H9 (cell line): ENCODE data around the gene SPOUT1. TPM values are rescaled to one million over a fixed set of nuclear protein-coding genes. Genes with fewer than 3 reads are reported as not detected.

Experiments used
- DNase-seq: peaks from one replicate; pipeline ENCODE4 v3.0.0-alpha.2; 2017
- H2AFZ ChIP-seq: one replicate; pipeline ENCODE4 v1.6.1; 2013; ENCODE audit warnings: mild to moderate bottlenecking, low read length, control low read depth, moderate library complexity
- H2AK5ac ChIP-seq: 2 replicates; pipeline ENCODE4 v1.6.1; 2013; ENCODE audit warnings: low read length, control low read depth, mixed read lengths; ENCODE audit not compliant: insufficient read length
- H2BK120ac ChIP-seq: one replicate; pipeline ENCODE4 v1.6.1; 2013; ENCODE audit warnings: low read depth, mild to moderate bottlenecking, low read length, control low read depth, inconsistent platforms; ENCODE audit not compliant: poor library complexity, severe bottlenecking
- H2BK12ac ChIP-seq: 2 replicates; pipeline ENCODE4 v1.6.1; 2013; ENCODE audit warnings: low read length, control low read depth, mixed read lengths, low read depth; ENCODE audit not compliant: insufficient read length
- H2BK15ac ChIP-seq: 2 replicates; pipeline ENCODE4 v1.6.1; 2013; ENCODE audit warnings: low read depth, low read length, control low read depth
- H2BK20ac ChIP-seq: one replicate; pipeline ENCODE4 v1.6.1; 2013; ENCODE audit warnings: low read depth, mild to moderate bottlenecking, low read length, control low read depth, inconsistent platforms; ENCODE audit not compliant: poor library complexity, severe bottlenecking
- H2BK5ac ChIP-seq: 2 replicates; pipeline ENCODE4 v1.6.1; 2013; ENCODE audit warnings: low read length, control low read depth, mixed read lengths; ENCODE audit not compliant: insufficient read length
- H3K14ac ChIP-seq: 2 replicates; pipeline ENCODE4 v1.6.1; 2013; ENCODE audit warnings: low read length, control low read depth; ENCODE audit not compliant: insufficient read depth
- H3K18ac ChIP-seq: 2 replicates; pipeline ENCODE4 v1.6.1; 2013; ENCODE audit warnings: low read depth, mild to moderate bottlenecking, mixed read lengths, low read length, control low read depth; ENCODE audit not compliant: insufficient read length
- H3K23ac ChIP-seq: 2 replicates; pipeline ENCODE4 v1.6.1; 2013; ENCODE audit warnings: low read length, control low read depth, mixed read lengths, low read depth; ENCODE audit not compliant: insufficient read length
- H3K23me2 ChIP-seq: 2 replicates; pipeline ENCODE4 v1.6.1; 2013; ENCODE audit warnings: low read depth, mild to moderate bottlenecking, mixed read lengths, low read length, control low read depth; ENCODE audit not compliant: insufficient read length, poor library complexity, severe bottlenecking
- H3K27ac ChIP-seq: 2 replicates; pipeline ENCODE4 v1.5.1; 2013; ENCODE audit warnings: low read length, control low read depth, mixed read lengths, low read depth; ENCODE audit not compliant: insufficient read length
- H3K27me3 ChIP-seq: 2 replicates; pipeline ENCODE4 v1.6.1; 2013; ENCODE audit warnings: low read length, control low read depth, inconsistent platforms; ENCODE audit not compliant: insufficient read depth
- H3K4ac ChIP-seq: 2 replicates; pipeline ENCODE4 v1.6.1; 2013; ENCODE audit warnings: low read depth, mild to moderate bottlenecking, control low read depth, inconsistent platforms, low read length, moderate library complexity
- H3K4me1 ChIP-seq: 2 replicates; pipeline ENCODE4 v1.6.1; 2013; ENCODE audit warnings: low read length, control low read depth, inconsistent platforms; ENCODE audit not compliant: insufficient read depth
- H3K4me2 ChIP-seq: 2 replicates; pipeline ENCODE4 v1.6.1; 2013; ENCODE audit warnings: low read length, control low read depth, mixed read lengths; ENCODE audit not compliant: insufficient read length, insufficient read depth
- H3K56ac ChIP-seq: 2 replicates; pipeline ENCODE4 v1.6.1; 2013; ENCODE audit warnings: low read depth, mild to moderate bottlenecking, mixed read lengths, low read length, control low read depth; ENCODE audit not compliant: insufficient read length
- H3K79me1 ChIP-seq: 2 replicates; pipeline ENCODE4 v1.6.1; 2013; ENCODE audit warnings: low read depth, mild to moderate bottlenecking, moderate library complexity, low read length, control low read depth, inconsistent platforms; ENCODE audit not compliant: insufficient read depth, poor library complexity, severe bottlenecking
- H3K79me2 ChIP-seq: 2 replicates; pipeline ENCODE4 v1.6.1; 2013; ENCODE audit warnings: low read length, control low read depth, inconsistent platforms; ENCODE audit not compliant: insufficient read depth
- H3K9ac ChIP-seq: 2 replicates; pipeline ENCODE4 v1.6.1; 2013; ENCODE audit warnings: low read length, control low read depth, mixed read lengths; ENCODE audit not compliant: insufficient read length; ENCODE audit errors: extremely low read depth
- H3K9me3 ChIP-seq: one replicate; pipeline ENCODE4 v1.6.1; 2013; ENCODE audit warnings: low read depth, low read length, inconsistent platforms; ENCODE audit not compliant: control insufficient read depth
- H3T11ph ChIP-seq: one replicate; pipeline ENCODE4 v1.6.1; 2013; ENCODE audit warnings: mild to moderate bottlenecking, low read length, control low read depth, inconsistent platforms
- H4K20me1 ChIP-seq: one replicate; pipeline ENCODE4 v1.6.1; 2013; ENCODE audit not compliant: control insufficient read depth, insufficient read length, insufficient read depth
- H4K5ac ChIP-seq: 2 replicates; pipeline ENCODE4 v1.6.1; 2013; ENCODE audit warnings: low read depth, mild to moderate bottlenecking, mixed read lengths, low read length, control low read depth; ENCODE audit not compliant: insufficient read length
- H4K8ac ChIP-seq: replicated peaks from 2 replicates; pipeline ENCODE4 v1.6.1; 2013; ENCODE audit warnings: low read length, control low read depth, mixed read lengths, low read depth; ENCODE audit not compliant: insufficient read length
- H4K91ac ChIP-seq: 2 replicates; pipeline ENCODE4 v1.6.1; 2013; ENCODE audit warnings: low read depth, mild to moderate bottlenecking, moderate library complexity, mixed read lengths, low read length, control low read depth; ENCODE audit not compliant: insufficient read length
- H3K27ac Mint-ChIP-seq, 3 experiments: 2 replicates in 2 of 3; 3 replicates in 1 of 3; pipeline ENCODE4 v1.8.0; 2020 to 2021; ENCODE audit warnings: mixed read lengths in 3 of 3, mild to moderate bottlenecking in 1 of 3, moderate library complexity in 1 of 3
- H3K27me3 Mint-ChIP-seq: 2 replicates; pipeline ENCODE4 v1.8.0; 2021; ENCODE audit warnings: low read depth, mild to moderate bottlenecking, moderate library complexity, mixed read lengths
- H3K36me3 Mint-ChIP-seq, 3 experiments: 2 replicates in 2 of 3; 3 replicates in 1 of 3; pipeline ENCODE4 v1.8.0; 2020 to 2021; ENCODE audit warnings: low read depth in 3 of 3, mixed read lengths in 3 of 3; ENCODE audit not compliant: insufficient read depth in 1 of 3
- H3K4me1 Mint-ChIP-seq, 2 experiments: 2 replicates each; pipeline ENCODE4 v1.8.0; 2020; ENCODE audit warnings: mixed read lengths in 2 of 2
- H3K4me3 Mint-ChIP-seq, 2 experiments: 2 replicates in 1 of 2; 3 replicates in 1 of 2; pipeline ENCODE4 v1.8.0; 2020 to 2021; ENCODE audit warnings: mild to moderate bottlenecking in 2 of 2, mixed read lengths in 2 of 2, moderate library complexity in 1 of 2
- H3K9me3 Mint-ChIP-seq, 2 experiments: 2 replicates in 1 of 2; 3 replicates in 1 of 2; pipeline ENCODE4 v1.8.0; 2020; ENCODE audit warnings: mild to moderate bottlenecking in 2 of 2, mixed read lengths in 2 of 2, moderate library complexity in 1 of 2
- CTCF ChIP-seq: fragments of 200-600 bp; sonication (generic); conservative IDR thresholded peaks from 3 replicates; pipeline ENCODE4 v1.8.0; 2021; ENCODE audit warnings: antibody characterized with exemption, mild to moderate bottlenecking
- WGBS: extraction: QIAGEN DNeasy Blood & Tissue Kit; methylation state at CpG from one replicate; pipeline ENCODE4 v1.1.7; 2013; ENCODE audit warnings: missing lambda C conversion rate, low lambda C conversion rate, mixed read lengths; ENCODE audit not compliant: insufficient read length; ENCODE audit errors: extremely low coverage; 5-methylcytosine and 5-hydroxymethylcytosine counted together
- total RNA-seq: library from RNA; stranded (reverse); gene quantifications from 2 replicates; pipeline ENCODE4 v1.2.1, GENCODE V29; 2021

The SPOUT1 gene
- total RNA-seq, 1 experiment from 2014 or later = 86.3 TPM

DNA sequence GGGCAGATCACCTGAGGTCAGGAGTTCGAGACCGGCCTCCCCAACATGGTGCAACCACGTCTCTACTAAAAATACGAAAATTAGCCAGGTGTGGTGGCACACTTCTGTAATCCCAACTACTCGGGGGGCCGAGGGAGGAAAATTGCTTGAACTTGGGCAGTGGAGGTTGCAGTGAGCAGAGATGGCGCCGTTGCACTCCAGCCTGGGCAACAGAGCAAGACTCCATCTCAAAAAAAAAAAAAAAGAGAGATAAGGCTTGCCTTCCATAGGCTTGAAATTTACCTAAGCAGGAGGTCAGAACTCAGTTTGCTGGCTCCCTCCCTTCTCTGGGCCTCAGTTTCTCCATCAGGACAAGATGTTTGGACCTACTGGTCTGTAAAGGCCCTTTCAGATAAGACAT lies 1.3 kb downstream of the SPOUT1 start:
- peaks cover 38 to 63% (median 62%) of the 10 kb centered on the region in 3 experiments; a peak in 6 of 7 replicates for H3K36me3 Mint-ChIP-seq
- H2BK12ac ChIP-seq = no peak overlapping the region
- no peak overlapping the region for H2BK120ac ChIP-seq
- H3K9ac ChIP-seq = no peak overlapping the region
- no peak overlapping the region for H4K8ac ChIP-seq
- no peak overlapping the region for H3K23ac ChIP-seq
- peaks cover 8% of the 10 kb centered on the region for H3K79me1 ChIP-seq
- peak overlapping the region in 1 of 3 experiments; percentile 81; a peak in 1 of 7 replicates for H3K27ac Mint-ChIP-seq
- H3K18ac ChIP-seq = no peak overlapping the region
- peak overlapping the region; percentile 91 for H3K4me2 ChIP-seq
- H2BK20ac ChIP-seq = no peak overlapping the region
- no peak overlapping the region for H3K4ac ChIP-seq
- no peak for TF ChIP-seq CTCF
- H2AK5ac ChIP-seq = no peak overlapping the region
- no peaks in the 10 kb centered on the region for H3K9me3 Mint-ChIP-seq
- no peak overlapping the region for H3K56ac ChIP-seq
- no peaks in the 10 kb centered on the region for H4K20me1 ChIP-seq
- WGBS = no CpG with 5 or more reads among the region's 8 CpGs
- no peak overlapping the region for H2BK15ac ChIP-seq
- H4K5ac ChIP-seq = no peak overlapping the region
- no peak overlapping the region for H3K27ac ChIP-seq
- no peak overlapping the region for H2AFZ ChIP-seq
- H3K27me3 ChIP-seq = no peaks in the 10 kb centered on the region
- H3K14ac ChIP-seq = no peak overlapping the region
- peak overlapping the region; percentile 90 to 93 for H3K4me3 Mint-ChIP-seq
- H3K4me1 Mint-ChIP-seq = peaks cover 6 to 10% of the 10 kb centered on the region in 2 experiments
- H3T11ph ChIP-seq = no peak overlapping the region
- peaks cover 8% of the 10 kb centered on the region for H3K23me2 ChIP-seq
- no peaks in the 10 kb centered on the region for H3K4me1 ChIP-seq
- no peaks in the 10 kb centered on the region for H3K9me3 ChIP-seq
- H4K91ac ChIP-seq = no peak overlapping the region
- peaks cover 3% of the 10 kb centered on the region; the same call in 1 of the 2 replicates for H3K79me2 ChIP-seq
- no peak for DNase-seq
- H3K27me3 Mint-ChIP-seq = no peaks in the 10 kb centered on the region
- no peak overlapping the region for H2BK5ac ChIP-seq
